Hematopoietic multipotent progenitor cell treated with erythropoietin and hydrocortisone succinate and interleukin-3 and kit ligand, for 17 days (in vitro differentiated cells): Measurements from ENCODE around the gene RELN.
"Not testable (repeated sequence)": the region's sequence is repeated elsewhere in the genome, so short reads cannot be mapped to it uniquely, and the experiment has no call there.

ENCODE experiments used
- DNase-seq: peaks from one replicate; pipeline ENCODE4 v3.0.0-alpha.2; 2015; ENCODE audit warnings: low spot score

Gene RELN

GRCh38 chr7:103989200-103989784, at the start of gene RELN:
Gene RELN (minus strand): TSS chr7:103989658. CDS start chr7:103989356, 302 bp downstream.
- DNase-seq, result no peak

DNA sequence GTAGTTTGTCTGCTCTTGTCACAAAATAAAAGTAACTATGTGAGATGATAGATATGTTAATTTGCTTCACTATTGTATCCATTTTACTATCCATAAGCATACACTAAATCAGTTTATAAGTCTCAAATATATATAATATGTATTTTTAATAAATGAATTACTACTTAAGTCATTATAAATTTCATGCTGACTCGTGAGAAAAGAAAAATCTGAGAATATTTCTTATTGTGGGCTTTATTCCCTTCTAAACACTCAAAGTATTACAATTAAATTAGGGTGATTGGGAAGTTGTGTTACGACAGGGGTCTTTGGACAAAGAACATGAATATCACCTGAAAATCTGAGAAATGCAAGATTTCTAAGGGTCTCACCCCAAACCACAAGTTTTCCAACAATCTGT, 48.7 kb upstream of the RELN start:
- DNase-seq, result no peak

GRCh38 chr7:104036889-104037288, 47.4 kb upstream of the RELN start:
- not testable (repeated sequence) for DNase-seq

- no peak for DNase-seq
These were observed 45.9 kb upstream of the RELN start for GRCh38 chr7:104035351-104035750.

DNA sequence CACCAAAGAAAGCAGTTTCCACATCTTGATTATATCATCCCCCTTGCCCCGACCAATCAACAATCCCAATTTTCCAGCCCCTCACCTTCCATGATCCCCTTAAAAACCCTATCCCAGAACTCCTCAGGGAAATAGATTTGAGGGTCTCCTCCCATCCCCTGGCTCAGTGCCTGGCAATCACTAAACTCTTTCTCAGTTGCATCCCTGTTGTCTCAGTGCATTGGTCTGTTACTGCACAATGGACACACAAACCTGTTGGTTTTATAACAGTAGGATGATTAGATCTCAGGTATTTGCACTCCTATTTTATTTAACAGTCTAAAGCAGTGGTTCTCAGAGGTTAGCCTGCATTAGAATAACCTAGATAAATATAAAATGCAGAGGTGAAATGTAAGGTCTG, 45.2 kb upstream of the RELN start:
- DNase-seq, result no peak

GRCh38 chr7:104033837-104034236, 44.4 kb upstream of the RELN start:
- DNase-seq, result no peak

- no peak for DNase-seq
These were observed 43.0 kb upstream of the RELN start for GRCh38 chr7:104032486-104032885.

- no peak for DNase-seq
These were observed 40.3 kb upstream of the RELN start for GRCh38 chr7:104029765-104030164.

GRCh38 chr7:104024632-104025031, 35.2 kb upstream of the RELN start:
- DNase-seq, result no peak

GRCh38 chr7:104023100-104023499, 33.6 kb upstream of the RELN start:
- DNase-seq, result no peak

DNA sequence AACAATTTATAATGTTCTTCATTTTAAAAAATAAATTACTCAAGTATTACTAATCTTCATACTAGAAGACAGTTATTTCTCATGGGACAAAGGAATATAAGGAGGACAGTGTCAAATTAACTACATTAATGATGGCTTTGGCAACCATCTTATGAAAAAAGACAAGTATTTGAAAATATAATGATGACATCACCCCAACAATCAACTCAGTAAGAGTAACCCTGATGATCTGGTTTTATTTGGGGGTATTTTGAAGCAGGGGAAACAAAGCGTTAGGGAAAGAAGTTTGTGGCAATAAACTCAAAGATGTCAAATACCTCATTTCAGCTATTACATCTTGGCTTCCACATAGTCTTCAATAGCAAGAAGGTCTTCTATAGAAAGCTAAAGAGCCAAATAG, 29.0 kb upstream of the RELN start:
- no peak for DNase-seq

DNA sequence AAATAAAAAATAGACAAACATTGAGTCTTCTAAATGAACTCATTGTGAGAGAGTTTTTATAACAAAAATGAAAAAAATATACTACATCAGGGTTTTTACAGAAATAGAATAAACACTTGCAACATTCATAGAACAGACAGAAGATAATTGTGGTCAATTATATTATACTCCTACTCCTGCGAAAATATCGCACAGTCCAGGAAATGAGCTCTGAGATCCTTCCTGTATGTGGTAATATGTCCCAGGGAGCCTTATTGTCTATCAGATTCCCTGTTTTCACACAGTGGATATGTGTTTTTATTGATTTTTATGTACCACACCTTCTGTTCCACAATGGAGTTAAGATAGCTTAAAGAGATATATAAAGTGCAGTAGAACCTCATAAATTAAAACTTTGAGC, 27.5 kb upstream of the RELN start:
- no peak for DNase-seq

- no peak for DNase-seq
These were observed 23.4 kb upstream of the RELN start for GRCh38 chr7:104012835-104013234.

DNA sequence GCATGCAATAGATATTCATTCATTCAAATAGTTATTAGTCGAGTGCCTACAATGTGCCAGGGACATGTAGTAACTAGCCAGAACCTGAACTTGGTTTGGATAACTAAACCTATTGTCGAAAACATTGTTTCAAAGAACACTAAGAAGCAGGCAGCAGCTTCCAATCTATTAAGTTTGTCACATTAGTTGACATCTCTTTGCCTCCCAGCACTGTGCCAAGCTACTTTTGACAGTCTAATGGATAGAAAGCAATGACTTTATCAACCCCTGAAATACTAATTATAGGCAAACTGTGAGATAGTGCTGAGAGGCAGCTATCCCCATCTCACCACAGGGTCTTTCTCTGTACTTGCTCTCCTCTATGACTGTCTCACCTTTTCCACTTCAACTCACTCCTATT, 22.4 kb upstream of the RELN start:
- no peak for DNase-seq

GRCh38 chr7:104010052-104010909, 20.8 kb upstream of the RELN start:
- DNase-seq, result no peak

GRCh38 chr7:104008107-104008506, 18.6 kb upstream of the RELN start:
- DNase-seq, result no peak

GRCh38 chr7:104007614-104008013, 18.2 kb upstream of the RELN start:
- no peak for DNase-seq

- DNase-seq, result no peak
These were observed 15.7 kb upstream of the RELN start for GRCh38 chr7:104005197-104005596.

GRCh38 chr7:103996639-103997038, 7.2 kb upstream of the RELN start:
- DNase-seq, result no peak

DNA sequence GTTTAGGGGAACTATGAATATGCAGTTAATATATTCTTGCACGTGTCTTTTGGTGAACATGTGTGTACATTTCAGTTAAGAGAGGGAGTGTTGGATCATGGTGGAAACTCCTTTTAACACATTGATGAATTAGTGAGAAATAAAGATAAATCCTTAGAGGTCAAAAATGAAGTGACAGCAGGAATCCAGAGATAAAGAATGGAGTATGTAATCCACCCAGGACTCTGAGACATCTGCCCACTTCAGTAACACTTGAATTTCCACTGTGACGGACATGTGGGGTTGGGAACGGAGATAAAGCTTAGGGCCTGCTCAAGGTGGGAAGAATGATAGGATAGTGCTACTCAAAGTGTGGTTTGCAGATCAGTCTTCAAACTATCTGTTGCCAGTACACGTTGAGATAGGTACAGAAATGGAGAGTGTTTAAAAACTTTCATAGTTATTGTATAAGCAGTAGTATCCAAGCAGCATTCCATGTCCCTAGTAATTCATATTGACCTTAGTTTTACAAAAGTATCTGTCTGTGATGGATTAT, 6.6 kb upstream of the RELN start:
- peak; percentile 5 for DNase-seq

GRCh38 chr7:103995554-103995953, 6.1 kb upstream of the RELN start:
- no peak for DNase-seq

DNA sequence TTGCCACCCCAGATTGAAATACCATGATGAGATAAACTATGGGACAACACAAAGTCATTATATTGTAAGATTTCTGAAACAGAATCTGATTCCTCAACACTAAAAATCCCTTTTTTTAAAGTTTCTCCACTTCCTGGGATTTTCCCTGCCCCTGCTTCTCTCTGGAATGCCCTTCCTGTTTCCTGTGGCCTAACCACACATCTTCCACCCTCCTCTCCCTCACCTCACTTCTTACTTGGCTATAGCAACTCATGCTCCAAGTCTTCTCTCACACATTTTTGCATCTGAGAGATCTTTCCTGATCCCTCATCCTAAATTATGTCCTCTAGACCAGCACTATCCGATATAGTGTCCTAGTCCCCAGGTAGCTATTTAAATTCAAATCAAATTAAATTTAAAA, 4.1 kb upstream of the RELN start:
- DNase-seq, result no peak

DNA sequence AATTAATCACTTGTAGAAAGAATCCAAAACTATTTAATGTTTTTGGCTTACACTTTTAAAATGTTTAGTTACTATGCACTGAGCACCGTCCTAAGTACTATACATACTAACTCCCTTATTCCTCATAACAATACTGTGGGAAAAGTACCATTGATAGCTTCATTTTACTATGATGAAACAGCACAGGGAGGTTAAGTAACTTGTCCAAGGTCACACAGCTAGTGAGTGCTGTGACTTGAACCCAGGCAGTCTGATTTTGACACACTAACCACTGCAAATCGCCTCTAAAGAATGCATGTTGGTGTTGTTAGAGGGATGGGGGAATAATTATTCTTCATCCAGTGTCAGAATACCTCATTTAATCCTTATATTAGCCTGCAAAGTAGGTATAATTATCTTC, 1.9 kb upstream of the RELN start:
- DNase-seq, result no peak

GRCh38 chr7:103990991-103991390, 1.5 kb upstream of the RELN start:
- no peak for DNase-seq
